ENCODE results near the gene HLX. TPM values are rescaled to one million over a fixed set of nuclear protein-coding genes. Genes with fewer than 3 reads are reported as not detected.

Gene HLX
- total RNA-seq, 1 donor from 2014 or later, result not detected

DNA sequence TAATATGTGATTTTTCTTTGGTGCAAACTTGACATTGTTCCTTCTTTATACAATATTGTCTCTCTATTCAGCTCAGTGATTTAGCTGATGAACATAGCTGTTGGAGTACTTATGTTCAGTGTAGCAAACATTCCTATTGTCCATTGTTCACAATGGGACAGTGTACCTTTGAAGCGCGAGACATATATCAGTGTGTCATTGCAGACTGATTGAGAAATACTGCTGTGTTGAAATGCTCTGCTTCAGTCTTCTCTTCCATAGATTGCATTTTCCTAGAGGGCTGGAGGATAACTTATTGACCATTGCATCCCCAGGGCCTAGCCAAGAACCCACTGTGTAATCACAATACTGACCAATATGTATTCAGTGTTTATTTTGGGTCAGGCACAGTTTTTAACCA, 46.5 kb downstream of the HLX start:
- H3K9me3 ChIP-seq (ENCODE audit: low read depth), result no peaks in the 10 kb centered on the region
- H3K27me3 ChIP-seq, result no peaks in the 10 kb centered on the region
- H3K27ac ChIP-seq, result no peak overlapping the region
- Mint-ChIP-seq H3K36me3 (no peaks in the 10 kb centered on the region), H3K4me1 (no peaks in the 10 kb centered on the region), H3K9me3 (no peaks in the 10 kb centered on the region), H3K4me3 (no peak overlapping the region), H3K27me3 (ENCODE audit: insufficient read depth, low read depth) (no peaks in the 10 kb centered on the region), H3K27ac (no peak overlapping the region)
- H3K79me2 ChIP-seq (ENCODE audit: low read depth), result no peaks in the 10 kb centered on the region
- no peaks in the 10 kb centered on the region for H4K20me1 ChIP-seq (ENCODE audit: low read depth)
- H3K4me1 ChIP-seq, result peaks cover 14% of the 10 kb centered on the region
- no peak for DNase-seq (ENCODE audit: low spot score)
- H3K4me3 ChIP-seq, result no peak overlapping the region
- no peaks in the 10 kb centered on the region for H3F3A ChIP-seq (ENCODE audit: low read depth)
- TF ChIP-seq CTCF (IDR thresholded peaks at IDR 0.05) (no peak), EZH2phosphoT487 (IDR thresholded peaks at IDR 0.05) (no peak), EZH2 (IDR thresholded peaks at IDR 0.05) (no peak)
- no peak overlapping the region for H3K9ac ChIP-seq
- H2AFZ ChIP-seq (replicated peaks), result no peak overlapping the region
- no peaks in the 10 kb centered on the region for H3K36me3 ChIP-seq
- no peak overlapping the region for H3K4me2 ChIP-seq

DNA sequence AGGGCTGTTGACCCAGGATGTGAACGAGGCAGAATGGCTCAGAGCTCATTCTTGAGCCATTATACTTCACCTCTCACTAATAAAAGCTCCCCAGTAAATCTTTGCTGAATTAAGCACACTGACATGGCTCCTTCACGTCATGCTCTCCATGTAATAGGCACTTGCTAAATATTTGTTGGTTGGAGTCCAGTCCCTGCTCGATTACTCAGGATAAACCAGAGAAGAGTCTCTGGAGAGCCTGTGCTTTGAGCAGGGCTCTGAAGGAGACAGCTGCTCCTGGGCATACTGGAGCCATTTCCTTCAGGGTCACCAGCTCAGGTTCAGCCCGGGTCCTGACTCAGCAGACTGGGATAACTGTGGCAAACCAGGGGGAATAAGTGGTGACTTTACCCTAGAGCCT, 46.9 kb downstream of the HLX start:
- Histone ChIP-seq H3K4me1 (peaks cover 14% of the 10 kb centered on the region), H3K9ac (no peak overlapping the region), H3F3A (ENCODE audit: low read depth) (no peaks in the 10 kb centered on the region), H2AFZ (replicated peaks) (no peak overlapping the region), H3K4me3 (no peak overlapping the region), H3K27me3 (no peaks in the 10 kb centered on the region), H3K36me3 (no peaks in the 10 kb centered on the region), H3K27ac (no peak overlapping the region), H3K79me2 (ENCODE audit: low read depth) (no peaks in the 10 kb centered on the region), H3K9me3 (ENCODE audit: low read depth) (no peaks in the 10 kb centered on the region), H4K20me1 (ENCODE audit: low read depth) (no peaks in the 10 kb centered on the region), H3K4me2 (no peak overlapping the region)
- H3K4me3 Mint-ChIP-seq, result no peak overlapping the region
- no peaks in the 10 kb centered on the region for H3K36me3 Mint-ChIP-seq
- no peak overlapping the region for H3K27ac Mint-ChIP-seq
- H3K9me3 Mint-ChIP-seq, result no peaks in the 10 kb centered on the region
- TF ChIP-seq EZH2 (IDR thresholded peaks at IDR 0.05) (no peak), CTCF (IDR thresholded peaks at IDR 0.05) (no peak), EZH2phosphoT487 (IDR thresholded peaks at IDR 0.05) (no peak)
- no peaks in the 10 kb centered on the region for H3K27me3 Mint-ChIP-seq (ENCODE audit: insufficient read depth, low read depth)
- H3K4me1 Mint-ChIP-seq, result no peaks in the 10 kb centered on the region
- DNase-seq (ENCODE audit: low spot score), result no peak

GRCh38 chr1:220927442-220927841, 48.2 kb downstream of the HLX start:
- no peak overlapping the region for H2AFZ ChIP-seq (replicated peaks)
- Mint-ChIP-seq H3K4me1 (no peaks in the 10 kb centered on the region), H3K9me3 (no peaks in the 10 kb centered on the region), H3K4me3 (no peak overlapping the region), H3K27me3 (ENCODE audit: insufficient read depth, low read depth) (no peaks in the 10 kb centered on the region), H3K36me3 (no peaks in the 10 kb centered on the region), H3K27ac (no peak overlapping the region)
- no peak overlapping the region for H3K9ac ChIP-seq
- DNase-seq (ENCODE audit: low spot score), result no peak
- no peaks in the 10 kb centered on the region for H3K36me3 ChIP-seq
- no peak overlapping the region for H3K4me3 ChIP-seq
- TF ChIP-seq CTCF (IDR thresholded peaks at IDR 0.05) (no peak), EZH2phosphoT487 (IDR thresholded peaks at IDR 0.05) (no peak), EZH2 (IDR thresholded peaks at IDR 0.05) (no peak)
- H3F3A ChIP-seq (ENCODE audit: low read depth), result no peaks in the 10 kb centered on the region
- no peak overlapping the region for H3K4me2 ChIP-seq
- no peak overlapping the region for H3K27ac ChIP-seq
- no peaks in the 10 kb centered on the region for H3K9me3 ChIP-seq (ENCODE audit: low read depth)
- H3K27me3 ChIP-seq, result no peaks in the 10 kb centered on the region
- H3K4me1 ChIP-seq, result peaks cover 7% of the 10 kb centered on the region
- H3K79me2 ChIP-seq (ENCODE audit: low read depth), result no peaks in the 10 kb centered on the region
- H4K20me1 ChIP-seq (ENCODE audit: low read depth), result no peaks in the 10 kb centered on the region

DNA sequence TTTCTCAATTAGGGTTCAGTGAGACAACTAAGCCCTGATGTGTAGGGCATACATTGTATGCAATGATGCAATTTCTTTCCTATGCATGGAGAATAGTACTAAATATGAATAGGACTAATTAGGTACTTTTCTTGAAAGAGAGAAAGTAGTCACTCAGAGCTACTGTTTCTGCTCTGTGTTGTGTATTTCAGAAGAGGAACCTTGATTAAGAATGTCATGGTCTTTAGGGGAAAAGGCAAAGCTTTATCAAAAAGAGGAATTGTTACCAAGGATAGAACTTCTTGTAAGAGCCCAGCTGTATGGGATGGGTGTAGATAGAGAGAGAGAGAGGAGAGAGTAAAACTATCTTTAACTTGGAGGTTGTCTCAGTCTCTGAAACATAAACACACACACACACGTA, 49.1 kb downstream of the HLX start:
- TF ChIP-seq EZH2phosphoT487 (IDR thresholded peaks at IDR 0.05) (no peak), EZH2 (IDR thresholded peaks at IDR 0.05) (no peak), CTCF (IDR thresholded peaks at IDR 0.05) (no peak)
- H3K4me1 ChIP-seq, result no peaks in the 10 kb centered on the region
- H3K9ac ChIP-seq, result no peak overlapping the region
- H3K79me2 ChIP-seq (ENCODE audit: low read depth), result no peaks in the 10 kb centered on the region
- Mint-ChIP-seq H3K4me1 (no peaks in the 10 kb centered on the region), H3K4me3 (no peak overlapping the region), H3K9me3 (no peaks in the 10 kb centered on the region), H3K36me3 (no peaks in the 10 kb centered on the region), H3K27me3 (ENCODE audit: insufficient read depth, low read depth) (no peaks in the 10 kb centered on the region), H3K27ac (no peak overlapping the region)
- no peaks in the 10 kb centered on the region for H3K9me3 ChIP-seq (ENCODE audit: low read depth)
- no peaks in the 10 kb centered on the region for H3K27me3 ChIP-seq
- H3K4me3 ChIP-seq, result no peak overlapping the region
- no peaks in the 10 kb centered on the region for H4K20me1 ChIP-seq (ENCODE audit: low read depth)
- no peak for DNase-seq (ENCODE audit: low spot score)
- H3K36me3 ChIP-seq, result no peaks in the 10 kb centered on the region
- H3K27ac ChIP-seq, result no peak overlapping the region
- H3F3A ChIP-seq (ENCODE audit: low read depth), result no peaks in the 10 kb centered on the region
- H2AFZ ChIP-seq (replicated peaks), result no peak overlapping the region
- H3K4me2 ChIP-seq, result no peak overlapping the region

All from neural progenitor cell (in vitro differentiated cells).